OCI-LY3 (cell line): Measurements from ENCODE around the gene IL22RA1.

Source experiments
- EZH2phosphoT487 ChIP-seq: fragments of 200-600 bp; shearing (Covaris generic); IDR thresholded peaks from 2 replicates; pipeline ENCODE4 v1.6.1; 2018; ENCODE audit warnings: antibody characterized with exemption, mixed run types, low read depth
- TF ChIP-seq, protein P1 (sequence below): fragments of 200-600, 300-600 bp; sonication (generic); IDR thresholded peaks from 2 replicates; pipeline ENCODE4 v1.5.1; 2014; ENCODE audit warnings: antibody characterized with exemption, low read length, low read depth

GRCh38 chr1:24155011-24155782, 12.3 kb upstream of the IL22RA1 start:
- TF ChIP-seq, protein P1, sequence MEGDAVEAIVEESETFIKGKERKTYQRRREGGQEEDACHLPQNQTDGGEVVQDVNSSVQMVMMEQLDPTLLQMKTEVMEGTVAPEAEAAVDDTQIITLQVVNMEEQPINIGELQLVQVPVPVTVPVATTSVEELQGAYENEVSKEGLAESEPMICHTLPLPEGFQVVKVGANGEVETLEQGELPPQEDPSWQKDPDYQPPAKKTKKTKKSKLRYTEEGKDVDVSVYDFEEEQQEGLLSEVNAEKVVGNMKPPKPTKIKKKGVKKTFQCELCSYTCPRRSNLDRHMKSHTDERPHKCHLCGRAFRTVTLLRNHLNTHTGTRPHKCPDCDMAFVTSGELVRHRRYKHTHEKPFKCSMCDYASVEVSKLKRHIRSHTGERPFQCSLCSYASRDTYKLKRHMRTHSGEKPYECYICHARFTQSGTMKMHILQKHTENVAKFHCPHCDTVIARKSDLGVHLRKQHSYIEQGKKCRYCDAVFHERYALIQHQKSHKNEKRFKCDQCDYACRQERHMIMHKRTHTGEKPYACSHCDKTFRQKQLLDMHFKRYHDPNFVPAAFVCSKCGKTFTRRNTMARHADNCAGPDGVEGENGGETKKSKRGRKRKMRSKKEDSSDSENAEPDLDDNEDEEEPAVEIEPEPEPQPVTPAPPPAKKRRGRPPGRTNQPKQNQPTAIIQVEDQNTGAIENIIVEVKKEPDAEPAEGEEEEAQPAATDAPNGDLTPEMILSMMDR, result peak; percentile 28; the same call in 1 of the 2 replicates
- no peak for TF ChIP-seq EZH2phosphoT487
